ENCODE results near the gene CTIF.

Gene CTIF

DNA sequence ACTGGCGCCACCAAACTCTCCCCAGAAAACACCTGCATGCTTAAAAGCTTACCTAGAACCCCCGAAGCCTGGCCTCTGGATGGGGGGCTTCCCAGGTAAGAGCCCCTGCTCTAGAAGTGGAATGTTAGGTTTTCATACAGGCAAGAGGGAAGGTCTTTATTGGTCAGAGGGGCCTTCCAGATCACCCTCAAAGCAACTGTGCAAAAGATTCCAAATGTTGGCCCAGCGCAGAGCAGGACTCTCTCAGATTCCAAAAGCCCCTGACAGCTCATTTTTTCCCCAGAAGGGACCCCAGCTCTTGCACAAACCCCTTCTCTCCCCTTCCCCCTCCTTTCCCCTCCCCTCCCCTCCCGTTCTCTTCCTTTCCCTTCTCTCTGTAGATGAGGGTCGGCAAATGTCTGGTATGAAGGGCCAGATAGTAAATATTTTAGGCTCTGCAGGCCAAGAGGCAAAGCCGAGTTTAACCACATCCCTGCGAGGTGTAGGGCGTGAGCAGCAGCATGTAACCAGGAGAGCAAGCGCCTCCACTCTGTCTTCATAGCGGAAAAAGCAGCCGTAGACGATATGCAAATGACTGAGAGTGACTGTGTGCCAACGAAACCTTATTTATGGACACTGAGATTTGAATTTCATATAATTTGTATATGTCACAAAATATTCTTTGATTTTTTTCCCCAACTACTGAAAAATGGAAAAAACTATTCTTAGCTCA is 295.0 kb downstream of the CTIF start:
- DNase-seq (ENCODE audit: low read depth in 2 of 2), result peak; percentile 26 to 63

DNA sequence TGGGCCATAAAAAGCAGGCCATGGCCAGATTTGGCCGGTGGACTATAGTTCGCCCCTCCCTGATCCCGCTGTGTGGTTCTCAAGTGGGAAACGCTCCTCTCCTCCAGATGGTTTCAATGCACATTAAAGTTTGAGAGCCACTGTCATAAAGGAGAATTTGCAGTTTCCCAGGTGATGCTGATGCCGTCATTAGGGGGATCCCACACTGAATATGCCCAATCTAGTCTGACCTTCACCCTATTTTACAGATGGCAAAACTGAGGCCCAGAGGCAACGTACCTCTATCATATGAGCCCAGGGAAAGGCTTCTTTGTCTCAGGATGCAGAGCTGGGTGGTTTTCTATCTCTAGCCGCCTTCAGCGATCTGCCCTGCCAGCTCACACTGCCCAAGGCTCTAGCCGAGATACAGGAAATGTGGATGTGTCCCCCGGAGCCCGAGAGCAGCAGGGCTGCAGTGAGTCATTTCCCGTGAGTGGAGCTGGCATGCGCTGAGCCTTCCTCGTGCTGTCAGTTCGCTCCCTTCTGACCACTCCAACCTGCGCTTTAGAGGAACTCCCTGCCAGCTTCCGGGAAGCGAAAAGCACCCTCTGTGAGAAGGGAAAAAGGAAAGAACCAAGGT is 295.7 kb downstream of the CTIF start:
- DNase-seq (ENCODE audit: low read depth in 2 of 2), result peak; percentile 56 to 75

DNA sequence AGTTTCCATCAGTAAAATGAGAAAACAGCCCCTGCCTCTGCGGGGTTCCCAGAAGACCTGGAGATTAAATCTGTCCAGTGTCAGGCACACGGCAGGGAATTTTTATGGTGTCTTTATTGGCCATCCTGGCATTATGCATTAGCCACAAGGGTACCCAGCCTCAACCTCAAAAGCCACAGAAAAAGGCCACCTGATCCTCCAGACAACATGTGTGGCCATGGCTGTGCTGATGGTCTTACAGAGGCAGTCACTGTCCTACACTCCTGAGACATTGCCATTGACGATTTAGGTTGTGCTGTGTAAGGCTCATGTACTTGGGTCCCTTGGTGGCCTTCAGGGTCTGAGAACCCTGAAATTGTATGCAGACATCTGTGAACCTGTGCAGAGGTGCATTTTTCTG is 296.3 kb downstream of the CTIF start:
- no peak for DNase-seq (ENCODE audit: low read depth in 2 of 2)

DNA sequence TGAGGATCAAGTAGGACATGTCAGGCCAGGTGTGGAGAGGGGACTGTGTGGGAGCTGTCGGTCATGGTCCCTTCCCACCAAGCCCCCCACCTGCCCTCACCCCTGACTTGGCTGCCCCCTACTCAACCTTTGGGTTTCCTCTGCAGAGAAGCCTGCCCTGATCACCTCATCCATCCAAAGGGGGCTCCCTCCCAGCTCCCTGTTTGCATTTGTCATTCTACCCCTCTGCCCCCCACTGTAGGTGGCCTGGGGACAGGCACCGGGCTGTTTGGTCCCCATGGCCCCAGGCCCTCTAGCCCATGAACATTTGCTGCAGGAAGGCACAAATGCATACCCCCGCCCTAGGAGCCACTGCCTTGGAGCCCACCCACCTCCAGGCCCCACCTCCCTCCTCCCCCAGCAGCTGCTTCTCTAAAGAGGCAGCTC is 296.9 kb downstream of the CTIF start:
- no peak for DNase-seq (ENCODE audit: low read depth in 2 of 2)

DNA sequence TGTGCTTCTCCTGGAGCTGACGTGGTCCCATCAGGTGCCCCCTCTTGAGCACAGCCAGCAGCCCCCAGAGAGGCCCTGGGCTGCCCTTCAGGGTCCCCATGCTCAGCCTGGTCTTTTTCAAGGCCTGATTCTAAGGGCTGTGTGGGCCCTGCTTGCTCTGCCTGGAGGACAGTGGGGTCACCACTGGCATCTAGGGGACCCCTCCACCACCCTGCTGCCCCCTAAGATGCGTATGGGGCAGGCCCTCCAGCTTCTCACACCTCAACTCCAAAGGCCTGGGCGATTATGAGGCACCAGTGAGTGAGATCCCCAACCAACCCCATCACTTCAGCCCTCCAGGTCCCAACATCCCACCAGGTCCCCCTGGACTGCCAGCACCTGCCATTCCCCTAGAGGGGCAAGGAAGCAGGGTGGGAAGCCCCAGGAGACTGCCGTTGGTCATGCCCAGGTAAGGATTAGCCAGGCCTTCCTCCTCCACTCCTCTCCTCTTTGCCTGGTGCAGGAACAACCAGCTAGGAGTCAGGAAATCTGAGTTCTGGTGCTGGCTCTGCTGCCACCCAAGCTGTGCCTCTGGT is 297.5 kb downstream of the CTIF start:
- no peak for DNase-seq (ENCODE audit: low read depth in 2 of 2)

DNA sequence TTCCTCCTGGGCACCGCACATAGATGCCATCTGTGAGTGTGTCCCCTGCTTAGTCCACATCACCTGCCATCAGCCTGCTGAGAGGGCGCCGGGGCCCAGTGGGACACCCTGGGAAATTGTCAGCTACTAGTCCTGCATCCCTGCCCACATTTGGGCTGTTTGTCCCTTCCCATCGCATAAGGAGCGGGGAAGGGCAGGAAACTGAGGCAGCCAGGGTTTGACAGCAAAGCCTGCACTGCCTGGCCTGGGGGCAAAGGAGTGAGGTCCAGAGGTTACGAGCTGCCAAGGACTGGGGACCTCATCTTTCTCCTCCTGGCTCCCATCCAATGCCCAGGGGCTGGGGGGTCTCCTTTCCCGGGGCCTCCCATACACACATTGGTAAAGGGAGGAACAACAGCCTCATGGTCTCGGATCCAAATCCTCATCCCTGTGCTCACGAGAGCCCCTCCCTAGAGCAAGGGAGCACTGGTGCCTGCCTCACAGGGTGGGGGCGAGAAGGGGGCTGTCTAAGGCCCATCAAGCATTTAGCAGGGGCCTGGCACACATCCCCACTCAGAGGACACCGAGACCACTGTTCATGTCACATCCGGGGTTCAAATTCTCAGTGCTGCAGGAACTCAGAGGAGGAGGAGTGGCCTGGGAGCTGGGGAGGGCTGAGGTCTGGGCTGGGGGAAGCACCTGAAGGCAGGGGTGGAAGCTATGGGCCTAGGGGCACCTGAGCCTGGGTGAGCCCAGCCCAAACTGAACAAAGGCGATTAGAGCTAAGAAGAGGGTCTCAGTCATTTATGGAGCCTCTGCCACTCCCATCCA is 298.2 kb downstream of the CTIF start:
- no peak for DNase-seq (ENCODE audit: low read depth in 2 of 2)

DNA sequence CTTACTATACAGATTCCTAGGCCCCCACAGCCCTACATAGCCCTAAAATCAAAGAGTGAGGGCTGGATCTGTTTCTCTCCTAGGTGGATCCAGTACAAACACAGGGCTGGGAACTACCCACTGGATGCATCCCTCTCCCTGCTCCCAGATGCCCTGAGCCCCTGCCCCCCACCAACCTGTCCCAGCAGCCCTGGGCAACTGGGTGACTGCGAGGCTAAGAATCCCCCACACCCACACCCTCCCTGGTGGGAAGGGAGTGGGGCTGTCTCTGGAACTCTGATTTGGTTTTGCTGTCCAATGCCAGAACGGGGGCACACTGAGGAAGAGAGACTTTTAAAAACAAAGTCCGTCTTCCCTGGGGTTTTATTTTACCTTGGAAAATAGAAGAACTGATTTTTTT is 298.8 kb downstream of the CTIF start:
- no peak for DNase-seq (ENCODE audit: low read depth in 2 of 2)

DNA sequence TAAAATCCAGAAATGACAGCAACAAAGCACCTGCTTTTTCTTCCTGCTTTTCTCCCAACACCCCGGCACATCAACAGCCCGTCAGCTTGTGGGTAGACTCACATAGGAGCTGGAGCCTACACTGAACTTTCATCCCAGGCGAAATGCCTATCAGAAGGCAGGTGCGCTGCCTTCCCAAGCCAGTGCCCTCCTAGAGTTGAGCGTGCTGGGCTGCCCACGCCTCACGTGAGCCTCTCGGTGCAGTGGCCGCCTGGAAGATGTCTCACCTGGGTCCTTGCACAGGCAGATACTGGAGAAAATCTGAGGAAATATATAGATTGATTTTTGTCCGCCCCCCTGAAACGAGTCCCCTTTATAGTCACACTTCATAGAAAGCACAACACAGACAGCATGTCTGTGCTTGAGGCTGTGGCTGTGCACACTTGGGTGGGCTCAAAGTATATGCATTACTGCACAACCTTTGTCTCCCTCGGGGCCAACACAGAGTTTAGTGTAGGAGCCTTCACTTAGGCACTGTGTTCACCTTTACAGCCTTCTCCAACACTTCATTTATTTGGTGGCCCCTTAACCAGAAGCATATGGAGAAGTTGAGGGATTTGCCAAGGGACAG is 299.4 kb downstream of the CTIF start:
- no peak for DNase-seq (ENCODE audit: low read depth in 2 of 2)

DNA sequence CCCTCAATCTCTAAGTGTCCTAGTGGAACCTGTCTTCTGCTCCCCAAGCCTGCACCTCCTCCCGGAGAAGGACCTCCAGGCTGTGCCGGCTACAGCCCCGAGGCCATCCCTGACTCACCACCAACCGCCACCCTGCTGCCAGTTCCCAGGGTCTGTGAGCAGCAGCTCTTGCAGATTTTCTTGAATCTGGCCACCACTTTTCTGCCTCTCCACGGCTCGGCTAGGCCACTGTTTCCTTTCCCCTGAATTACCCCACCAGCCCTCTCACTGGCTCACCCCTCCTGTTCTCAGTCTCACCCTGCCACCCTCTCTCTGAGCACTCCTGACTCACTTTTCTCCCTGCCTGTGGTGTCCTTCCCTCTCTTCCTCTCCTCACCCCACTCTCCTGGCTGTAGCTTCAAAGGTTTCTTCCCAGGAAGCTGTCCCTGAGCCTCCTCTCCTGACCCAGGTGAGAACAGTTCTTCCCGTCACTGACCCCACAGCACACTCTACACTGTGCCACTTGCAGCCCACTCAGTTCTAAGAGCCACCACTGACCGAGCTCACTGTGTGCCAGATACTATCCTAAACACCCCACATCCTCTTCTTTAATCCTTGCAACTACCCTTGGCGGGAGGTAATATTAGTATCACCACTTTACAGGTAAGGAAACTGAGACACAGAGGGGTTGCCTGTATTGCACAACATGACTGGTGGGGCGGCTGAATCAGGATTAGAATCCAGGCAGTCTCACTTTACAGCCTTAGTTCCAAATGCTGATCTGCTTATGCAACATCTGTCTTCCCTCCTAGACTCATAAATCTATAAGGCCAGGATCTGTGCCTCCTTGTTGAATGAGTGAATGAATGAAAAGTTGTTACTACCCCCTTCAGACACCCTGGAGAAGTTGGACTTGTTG is 300.3 kb downstream of the CTIF start:
- DNase-seq (ENCODE audit: low read depth in 2 of 2), result no peak

DNA sequence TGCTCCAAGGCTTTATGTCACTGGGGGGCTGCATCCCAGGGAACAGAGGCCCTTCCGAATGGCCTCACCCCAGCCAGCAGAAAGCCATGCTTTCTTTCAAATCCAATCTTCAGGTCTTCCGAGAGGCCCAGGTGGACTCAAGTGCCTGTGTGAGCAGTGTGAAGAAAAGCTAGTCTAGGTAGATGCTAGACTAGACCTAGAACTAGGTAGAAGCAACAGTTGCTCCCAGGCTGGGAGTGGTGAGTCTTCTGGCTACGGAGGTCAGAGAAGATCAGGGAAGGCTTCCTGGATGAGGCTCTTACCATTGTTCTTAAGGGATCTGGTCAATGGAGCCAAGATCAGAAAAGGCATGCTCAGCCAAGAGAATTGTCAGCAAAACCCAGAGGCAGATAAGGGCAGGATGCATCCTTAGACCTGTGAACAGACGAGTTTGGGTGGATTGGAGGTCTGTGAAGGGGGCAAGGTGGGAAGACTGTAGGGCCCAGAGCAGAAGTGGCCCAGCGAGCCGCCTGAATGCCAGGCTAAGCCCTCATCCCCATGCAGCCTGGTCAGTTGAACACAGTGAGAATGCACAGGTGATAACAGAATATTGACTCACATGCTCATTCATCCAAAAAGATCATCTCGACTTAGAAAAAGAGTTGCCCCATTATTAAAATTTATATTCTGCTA is 301.1 kb downstream of the CTIF start:
- no peak for DNase-seq (ENCODE audit: low read depth in 2 of 2)

DNA sequence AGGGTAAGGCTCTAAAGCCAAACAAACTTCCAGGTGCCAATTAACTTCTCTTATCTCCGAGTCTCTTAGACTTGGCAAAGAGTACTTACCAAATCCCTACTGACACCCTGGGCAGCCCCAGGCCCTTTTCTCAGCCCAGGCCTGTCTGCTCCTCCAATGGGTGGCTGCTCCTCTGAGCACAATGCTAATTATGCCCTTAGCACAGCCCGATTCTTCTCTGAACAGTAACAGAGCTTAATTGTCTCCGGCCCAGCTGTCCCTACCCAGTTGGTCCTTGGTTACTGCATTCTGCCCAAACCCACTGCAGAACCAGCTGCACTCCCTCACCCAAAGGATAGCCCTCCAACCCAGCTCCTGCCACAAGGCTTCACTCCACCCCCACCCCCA is 301.7 kb downstream of the CTIF start:
- DNase-seq (ENCODE audit: low read depth in 2 of 2), result no peak

DNA sequence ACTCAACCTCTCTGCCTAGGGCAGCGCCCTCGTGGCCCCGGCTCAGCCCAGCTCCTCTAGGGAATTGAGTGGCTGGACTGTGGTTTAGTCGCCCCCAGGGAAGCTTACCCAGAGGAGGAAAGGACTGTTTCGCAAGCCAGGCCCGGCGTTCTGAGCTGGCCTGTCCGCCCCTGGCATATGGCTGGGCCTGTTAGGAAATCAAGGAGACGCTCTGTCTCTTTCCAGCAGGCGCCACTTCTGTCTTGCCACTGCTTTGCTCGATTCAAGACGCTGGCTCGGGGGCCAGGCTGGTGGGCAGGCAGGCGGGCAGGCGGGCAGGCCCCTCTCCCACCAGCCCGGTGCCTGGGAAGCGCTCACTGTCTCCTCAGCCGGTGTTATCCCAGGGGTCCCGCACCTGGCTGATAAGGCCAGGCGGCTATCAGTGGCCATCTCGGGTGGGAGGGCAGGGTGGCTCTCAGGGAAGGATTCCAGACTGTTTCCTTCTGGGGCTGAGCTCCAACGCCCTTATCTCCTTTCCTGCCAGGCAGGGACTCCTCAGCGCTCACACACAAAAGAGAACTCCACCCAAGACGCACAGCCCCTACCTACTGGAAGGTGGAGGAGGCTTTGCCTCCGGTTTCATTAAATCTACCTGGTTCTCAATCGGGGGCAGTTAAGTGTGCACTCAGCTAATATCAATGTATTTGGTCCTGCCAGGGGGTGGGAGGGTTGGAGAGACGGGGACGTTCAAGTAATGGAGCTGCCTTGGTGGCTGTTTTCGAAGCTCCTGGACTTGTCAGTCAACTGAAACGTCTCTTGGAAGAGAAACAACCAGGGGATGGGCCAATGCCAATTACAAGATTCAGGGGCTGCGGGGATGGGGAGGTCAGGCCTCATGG is 302.8 kb downstream of the CTIF start:
- no peak for DNase-seq (ENCODE audit: low read depth in 2 of 2)

DNA sequence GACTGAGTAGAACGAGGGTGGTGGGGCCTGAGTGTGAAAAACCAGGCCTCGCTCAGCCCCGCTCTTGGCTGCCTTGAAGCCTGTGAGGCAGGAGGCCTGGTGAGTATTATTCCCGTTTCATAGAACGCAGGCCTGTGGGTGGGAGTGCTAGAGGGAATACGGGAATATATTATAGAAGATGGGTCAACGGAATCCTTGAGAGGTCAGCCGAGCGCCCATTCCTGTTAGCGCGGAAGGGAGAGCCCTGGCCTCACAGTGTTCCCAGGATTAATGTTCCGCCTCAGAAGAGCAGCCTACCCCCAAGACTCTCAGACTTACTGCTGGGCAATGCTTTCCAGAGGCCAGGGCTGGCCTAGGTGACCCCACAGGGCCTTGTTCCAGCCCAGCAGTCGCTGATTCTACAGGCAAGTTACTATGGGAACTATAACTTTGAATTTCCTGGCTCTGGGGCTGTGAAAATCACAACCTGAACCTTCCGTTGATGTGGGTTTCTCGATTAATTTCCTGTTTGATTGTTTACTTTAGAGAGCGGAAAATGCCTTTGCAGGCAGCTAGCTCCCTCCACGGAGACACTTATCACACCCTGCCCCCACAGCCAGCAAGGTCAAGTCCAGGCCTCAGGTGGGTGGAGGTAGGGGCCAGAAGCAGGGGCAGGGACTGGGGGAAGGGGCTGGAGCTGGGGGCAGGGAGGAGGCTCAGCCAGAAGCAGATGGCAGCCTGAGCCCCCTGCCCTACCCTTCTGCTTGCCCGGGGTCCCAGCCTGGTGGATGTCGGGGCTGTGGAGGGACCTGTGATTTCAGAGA is 303.6 kb downstream of the CTIF start:
- DNase-seq (ENCODE audit: low read depth in 2 of 2), result no peak

DNA sequence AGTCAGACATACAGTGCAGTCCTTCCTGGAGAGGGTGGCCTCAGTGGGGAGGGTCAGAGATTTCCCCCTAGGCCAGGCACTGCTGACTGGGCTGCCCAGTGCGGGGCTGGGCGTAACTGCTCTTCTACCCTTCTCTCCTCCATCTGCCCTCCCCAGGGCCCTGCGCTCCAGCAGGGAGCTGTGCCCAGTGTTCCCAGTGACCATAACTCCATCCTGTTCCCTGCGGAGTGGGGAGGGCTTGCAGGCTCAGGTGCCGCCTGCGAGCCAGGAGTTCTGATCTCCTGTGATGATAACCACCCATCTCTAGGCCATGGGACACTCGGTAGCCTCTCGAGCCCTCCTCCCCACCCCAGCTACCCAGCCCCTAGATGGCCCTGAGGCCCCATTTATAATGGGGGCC is 304.3 kb downstream of the CTIF start:
- no peak for DNase-seq (ENCODE audit: low read depth in 2 of 2)

DNA sequence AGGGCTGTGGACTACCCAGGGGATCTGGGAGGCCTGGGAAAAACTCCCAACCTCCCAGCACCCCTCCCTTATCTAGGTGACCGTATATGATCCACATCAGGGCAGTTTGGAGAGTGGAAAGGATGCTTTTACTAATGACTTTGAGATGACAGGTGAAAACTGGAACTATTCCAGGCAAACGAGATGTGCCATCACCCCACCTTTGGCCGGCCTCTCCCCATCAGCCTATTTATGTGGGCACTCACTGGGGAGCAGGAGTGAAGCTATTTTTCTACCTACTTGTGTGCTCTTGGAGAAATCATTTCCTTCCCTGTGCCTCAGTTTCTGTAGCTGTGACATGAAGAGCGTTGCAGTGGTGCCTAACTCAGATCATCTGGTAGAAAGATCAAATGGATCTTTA is 304.8 kb downstream of the CTIF start:
- no peak for DNase-seq (ENCODE audit: low read depth in 2 of 2)

DNA sequence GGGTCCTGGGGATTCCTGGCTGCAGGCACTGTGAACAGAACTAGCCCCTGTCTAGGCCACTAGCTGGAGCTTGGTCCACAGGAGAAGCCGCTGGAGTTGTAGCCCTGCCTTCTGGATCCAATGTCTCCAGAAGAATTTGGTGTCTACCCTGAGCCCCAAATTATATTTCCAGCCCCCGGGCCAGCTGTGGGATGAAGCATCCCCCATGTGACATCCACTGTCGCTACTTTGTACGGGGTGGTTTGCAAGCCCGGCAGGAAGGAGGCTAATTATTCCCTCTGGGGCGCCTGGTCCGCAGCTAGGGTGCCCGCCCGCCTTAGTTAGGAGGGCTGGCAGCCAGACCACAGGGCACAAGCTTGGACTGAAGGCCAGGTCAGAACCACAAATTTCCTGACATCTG is 305.4 kb downstream of the CTIF start:
- DNase-seq (ENCODE audit: low read depth in 2 of 2), result no peak

DNA sequence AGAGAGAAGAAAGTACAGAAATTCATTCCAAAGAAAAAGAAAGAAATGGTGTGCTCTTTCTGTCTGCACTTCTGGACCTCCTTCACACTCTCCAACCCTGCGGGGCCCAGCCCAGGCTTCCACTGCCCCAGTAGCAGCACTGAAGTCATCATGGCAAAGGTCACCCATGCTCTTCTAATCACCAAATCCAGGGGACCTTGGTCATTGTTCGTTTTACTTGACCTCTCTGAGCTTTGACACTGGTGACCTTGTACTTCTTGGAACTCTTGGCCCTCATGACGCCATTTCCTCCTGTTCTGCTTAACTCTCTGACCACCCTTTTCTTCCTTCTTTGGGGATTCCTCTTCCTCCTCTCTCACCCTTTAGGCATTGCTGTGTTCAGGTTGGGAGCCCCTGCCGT is 306.3 kb downstream of the CTIF start:
- DNase-seq (ENCODE audit: low read depth in 2 of 2), result no peak

DNA sequence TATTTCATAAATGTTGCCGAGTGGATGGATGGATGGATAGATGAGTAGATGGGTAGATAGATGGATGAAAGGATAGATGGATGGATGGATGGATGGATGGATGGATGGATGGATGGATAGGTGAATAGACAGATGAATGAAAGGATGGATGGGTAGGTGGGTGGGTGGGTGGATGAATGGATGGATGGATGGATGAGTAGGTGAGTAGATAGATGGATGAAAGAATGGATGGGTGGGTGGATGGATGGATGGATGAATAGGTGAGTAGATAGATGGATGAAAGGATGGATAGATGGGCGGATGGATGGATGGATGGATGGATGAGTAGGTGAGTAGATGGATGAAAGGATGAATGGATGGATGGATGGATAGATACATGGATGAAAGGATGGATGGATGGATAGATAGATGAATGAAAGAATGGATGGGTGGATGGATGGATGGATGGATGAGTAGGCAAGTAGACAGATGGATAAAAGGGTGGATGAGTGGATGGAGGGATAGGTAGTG is 307.6 kb downstream of the CTIF start:
- DNase-seq (ENCODE audit: low read depth in 2 of 2), result no peak
